DOHH2 (cell line): ENCODE data around the gene RNF167.
A peak's percentile ranks its signal among the peaks of the same experiment; 100 is the strongest.

Experiments
- H3F3A ChIP-seq: fragments of 200-600 bp; sonication (generic), shearing (Covaris generic); 2 replicates; pipeline ENCODE4 v1.6.0; 2016; ENCODE audit warnings: antibody characterized with exemption, mild to moderate bottlenecking; ENCODE audit not compliant: control insufficient read depth, insufficient read depth
- H3K27ac ChIP-seq: fragments of 200-600 bp; sonication (generic); 2 replicates; pipeline ENCODE4 v1.5.1; 2014; ENCODE audit warnings: low read depth, mild to moderate bottlenecking, low read length, moderate library complexity
- H3K27me3 ChIP-seq: fragments of 200-600 bp; sonication (generic); 2 replicates; pipeline ENCODE4 v1.6.1; 2014; ENCODE audit warnings: mild to moderate bottlenecking, low read length, mixed read lengths; ENCODE audit not compliant: control insufficient read depth
- H3K36me3 ChIP-seq: fragments of 200-600 bp; sonication (generic); 2 replicates; pipeline ENCODE4 v1.6.1; 2014; ENCODE audit warnings: mild to moderate bottlenecking, low read length, moderate library complexity, mixed read lengths; ENCODE audit not compliant: control insufficient read depth
- H3K4me1 ChIP-seq: fragments of 200-600 bp; sonication (generic); 2 replicates; pipeline ENCODE4 v1.6.1; 2014; ENCODE audit warnings: mild to moderate bottlenecking, low read length, mixed read lengths; ENCODE audit not compliant: control insufficient read depth
- H3K4me2 ChIP-seq: fragments of 200-600 bp; sonication (generic); 2 replicates; pipeline ENCODE4 v1.6.0; 2014; ENCODE audit warnings: mild to moderate bottlenecking, low read length, moderate library complexity
- H3K4me3 ChIP-seq: fragments of 200-600 bp; sonication (generic); 2 replicates; pipeline ENCODE4 v1.5.1; 2014; ENCODE audit warnings: mild to moderate bottlenecking, low read length, mixed read lengths
- H3K79me2 ChIP-seq: fragments of 200-600 bp; sonication (generic); 2 replicates; pipeline ENCODE4 v1.6.1; 2014; ENCODE audit warnings: mild to moderate bottlenecking, low read length, mixed read lengths; ENCODE audit not compliant: control insufficient read depth
- H3K9me2 ChIP-seq: fragments of 200-600 bp; sonication (generic); replicated peaks from 2 replicates; pipeline ENCODE4 v1.6.1; 2014; ENCODE audit warnings: mild to moderate bottlenecking, low read length, mixed read lengths; ENCODE audit not compliant: control insufficient read depth
- H3K9me3 ChIP-seq: fragments of 200-600 bp; sonication (generic); 2 replicates; pipeline ENCODE4 v1.6.1; 2014; ENCODE audit warnings: antibody characterized with exemption, low read length, mixed read lengths; ENCODE audit not compliant: control insufficient read depth, insufficient read depth
- H4K20me1 ChIP-seq: fragments of 200-600 bp; sonication (generic); 2 replicates; pipeline ENCODE4 v1.6.0; 2014; ENCODE audit warnings: low read depth, mild to moderate bottlenecking, antibody characterized with exemption, low read length, moderate library complexity; ENCODE audit not compliant: control insufficient read depth, insufficient read depth
- EZH2phosphoT487 ChIP-seq: fragments of 200-600 bp; sonication (generic); IDR thresholded peaks from 2 replicates; pipeline ENCODE4 v1.6.1; 2017; ENCODE audit warnings: borderline replicate concordance, mild to moderate bottlenecking, antibody characterized with exemption, low read length, moderate library complexity, mixed read lengths
- TF ChIP-seq, protein P1 (sequence below): fragments of 200-600 bp; sonication (generic); IDR thresholded peaks from one replicate; pipeline ENCODE4 v1.5.1; 2014; ENCODE audit warnings: antibody characterized with exemption, mild to moderate bottlenecking, low read depth, low read length; ENCODE audit not compliant: poor library complexity, severe bottlenecking

RNF167 gene

DNA sequence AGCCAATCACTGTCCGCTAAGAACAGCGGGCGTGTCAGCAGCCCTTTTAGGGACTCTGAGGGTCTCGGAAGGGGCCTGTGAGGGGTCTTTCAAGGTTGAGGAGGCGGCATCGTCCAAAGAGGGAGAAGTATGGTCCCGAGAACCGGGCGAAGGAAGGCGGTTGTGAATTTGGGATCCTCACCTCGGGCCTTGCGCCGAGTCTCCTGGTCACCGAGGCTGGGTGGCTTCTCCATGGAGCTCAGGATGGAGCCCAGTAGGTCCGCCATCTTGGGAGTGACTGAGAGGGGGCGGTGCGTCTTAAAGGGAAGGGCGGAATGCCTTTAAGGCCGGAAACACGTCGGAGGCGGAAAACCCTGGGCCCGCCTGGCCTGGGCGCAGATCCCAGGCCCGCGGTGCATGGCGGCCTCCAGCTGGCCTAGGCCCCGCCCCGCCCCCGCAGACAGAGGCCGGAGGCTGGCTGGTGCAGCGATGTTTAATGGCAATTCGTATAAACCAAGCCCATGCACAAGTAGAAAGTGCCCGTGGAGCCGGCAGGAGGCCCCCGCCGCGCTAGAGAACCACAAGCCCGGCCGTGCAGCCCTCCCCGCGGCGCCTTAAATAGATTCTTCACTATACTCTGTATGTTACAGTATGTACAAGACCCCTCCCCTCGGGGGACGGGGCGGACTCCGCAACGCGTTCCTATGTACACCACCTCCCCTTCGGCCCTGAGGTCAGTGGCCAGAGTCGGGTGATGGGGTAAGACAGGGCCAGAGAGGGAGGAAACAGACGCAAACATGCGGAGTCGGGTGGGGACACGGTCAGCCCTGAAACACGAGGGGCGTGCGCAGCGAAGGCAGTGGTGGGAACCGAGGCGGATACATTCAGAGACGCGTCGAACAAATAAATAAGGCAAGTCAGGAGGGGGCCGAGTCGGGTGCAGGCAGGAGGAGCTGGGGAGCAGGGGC is 27.7 kb downstream of the RNF167 start, which contains the start of gene SPAG7:
Gene SPAG7 (minus strand): TSS at position 279 of the 947 bp plus-strand sequence. CDS start 13 bp downstream, at position 266.
- TF ChIP-seq, protein P1, sequence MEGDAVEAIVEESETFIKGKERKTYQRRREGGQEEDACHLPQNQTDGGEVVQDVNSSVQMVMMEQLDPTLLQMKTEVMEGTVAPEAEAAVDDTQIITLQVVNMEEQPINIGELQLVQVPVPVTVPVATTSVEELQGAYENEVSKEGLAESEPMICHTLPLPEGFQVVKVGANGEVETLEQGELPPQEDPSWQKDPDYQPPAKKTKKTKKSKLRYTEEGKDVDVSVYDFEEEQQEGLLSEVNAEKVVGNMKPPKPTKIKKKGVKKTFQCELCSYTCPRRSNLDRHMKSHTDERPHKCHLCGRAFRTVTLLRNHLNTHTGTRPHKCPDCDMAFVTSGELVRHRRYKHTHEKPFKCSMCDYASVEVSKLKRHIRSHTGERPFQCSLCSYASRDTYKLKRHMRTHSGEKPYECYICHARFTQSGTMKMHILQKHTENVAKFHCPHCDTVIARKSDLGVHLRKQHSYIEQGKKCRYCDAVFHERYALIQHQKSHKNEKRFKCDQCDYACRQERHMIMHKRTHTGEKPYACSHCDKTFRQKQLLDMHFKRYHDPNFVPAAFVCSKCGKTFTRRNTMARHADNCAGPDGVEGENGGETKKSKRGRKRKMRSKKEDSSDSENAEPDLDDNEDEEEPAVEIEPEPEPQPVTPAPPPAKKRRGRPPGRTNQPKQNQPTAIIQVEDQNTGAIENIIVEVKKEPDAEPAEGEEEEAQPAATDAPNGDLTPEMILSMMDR, result no peak
- TF ChIP-seq EZH2phosphoT487, result no peak
- Histone ChIP-seq H3K27me3 (no peaks in the 10 kb centered on the region), H3K4me2 (peak within 1 kb of the TSS; percentile 78), H3K9me3 (no peaks in the 10 kb centered on the region), H3K36me3 (peaks cover 46% of the 10 kb centered on the region), H3K27ac (peak within 1 kb of the TSS; percentile 77), H3K79me2 (peaks cover 29% of the 10 kb centered on the region), H3F3A (no peaks in the 10 kb centered on the region; the same call in 1 of the 2 replicates), H4K20me1 (no peaks in the 10 kb centered on the region), H3K4me3 (peak within 1 kb of the TSS; percentile 86), H3K4me1 (peaks cover 19% of the 10 kb centered on the region), H3K9me2 (no peaks in the 10 kb centered on the region)

DNA sequence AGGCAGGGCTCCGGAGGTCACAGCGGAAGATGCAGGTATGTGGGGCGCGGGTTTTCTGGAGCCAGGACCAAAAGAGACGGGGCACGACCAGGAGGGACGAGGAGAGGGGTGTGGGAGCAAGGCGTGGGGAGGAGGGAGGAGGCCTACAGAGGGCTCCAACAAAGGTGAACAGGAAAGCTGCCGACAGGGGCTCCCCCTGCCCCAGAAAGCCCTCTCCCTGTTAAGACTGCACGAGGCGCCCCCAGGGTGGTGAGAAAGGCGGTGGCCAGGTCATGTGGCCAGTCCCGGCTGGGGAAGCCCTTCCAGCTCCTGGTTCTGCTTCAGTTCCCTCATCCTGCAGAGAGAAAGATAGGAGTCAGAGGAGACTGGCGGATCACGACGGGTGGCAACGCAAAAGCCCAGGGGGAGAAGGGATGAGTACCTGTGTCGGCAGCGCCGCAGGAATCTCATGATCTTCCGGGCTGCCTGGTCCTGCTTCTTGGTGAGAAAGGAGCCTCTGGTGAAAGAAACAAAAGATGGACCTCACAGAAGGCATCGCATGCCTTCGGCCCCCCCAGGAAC is 28.5 kb downstream of the RNF167 start:
- Histone ChIP-seq H4K20me1 (no peaks in the 10 kb centered on the region), H3F3A (no peaks in the 10 kb centered on the region; the same call in 1 of the 2 replicates), H3K27me3 (no peaks in the 10 kb centered on the region), H3K36me3 (peaks cover 54% of the 10 kb centered on the region), H3K27ac (no peak overlapping the region), H3K79me2 (peaks cover 29% of the 10 kb centered on the region), H3K9me3 (no peaks in the 10 kb centered on the region), H3K4me1 (peaks cover 19% of the 10 kb centered on the region), H3K9me2 (no peaks in the 10 kb centered on the region), H3K4me2 (peak overlapping the region; percentile 72), H3K4me3 (peak overlapping the region; percentile 86)
- TF ChIP-seq EZH2phosphoT487, result no peak
- TF ChIP-seq, protein P1, result no peak

DNA sequence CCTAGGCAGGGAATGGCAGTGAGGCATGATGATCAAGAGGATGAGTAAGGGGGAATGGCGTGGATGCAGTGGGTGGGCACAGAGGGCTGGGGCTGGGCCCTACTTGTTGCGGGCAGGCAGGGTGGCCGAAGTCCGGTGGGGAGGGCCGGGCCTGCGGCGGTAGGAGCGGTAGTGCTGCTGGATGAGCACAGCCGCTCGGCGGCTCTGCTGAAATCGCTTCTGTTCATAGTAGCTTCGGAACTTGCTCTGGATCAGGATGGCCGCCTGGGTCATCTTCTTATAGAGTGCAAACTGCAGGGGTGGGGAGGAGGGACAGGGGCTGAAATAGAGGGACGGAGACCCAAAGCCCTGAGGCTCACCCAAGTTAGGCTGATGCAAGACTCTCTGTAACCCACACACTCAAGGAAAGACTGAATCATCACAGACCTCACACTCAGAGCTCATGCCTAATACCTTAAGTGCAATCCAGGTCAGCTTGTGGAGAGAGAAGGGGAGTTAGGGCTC is 29.0 kb downstream of the RNF167 start:
- H3K4me3 ChIP-seq, result peak overlapping the region; percentile 86; the same call in 1 of the 2 replicates
- peaks cover 29% of the 10 kb centered on the region for H3K79me2 ChIP-seq
- no peak for TF ChIP-seq EZH2phosphoT487
- TF ChIP-seq, protein P1, result no peak
- H3K4me2 ChIP-seq, result peak overlapping the region; percentile 72
- peaks cover 59% of the 10 kb centered on the region for H3K36me3 ChIP-seq
- H3F3A ChIP-seq, result no peaks in the 10 kb centered on the region; the same call in 1 of the 2 replicates
- no peak overlapping the region for H3K27ac ChIP-seq
- no peaks in the 10 kb centered on the region for H3K9me2 ChIP-seq
- H4K20me1 ChIP-seq, result no peaks in the 10 kb centered on the region
- no peaks in the 10 kb centered on the region for H3K27me3 ChIP-seq
- no peaks in the 10 kb centered on the region for H3K9me3 ChIP-seq
- H3K4me1 ChIP-seq, result peaks cover 19% of the 10 kb centered on the region
